GM12872 (cell line): ENCODE results near the gene RTKN2.

Experiments used
- CTCF ChIP-seq: IDR thresholded peaks from 3 replicates; pipeline ENCODE4 v1.5.1; 2011; ENCODE audit warnings: low read depth, mild to moderate bottlenecking, low read length, moderate library complexity; ENCODE audit not compliant: insufficient read depth

RTKN2 gene

GRCh38 chr10:62182171-62182570 lies 86.5 kb downstream of the RTKN2 start:
- TF ChIP-seq CTCF = no peak

- no peak for TF ChIP-seq CTCF
These were observed 88.0 kb downstream of the RTKN2 start for GRCh38 chr10:62180677-62181076.

- TF ChIP-seq CTCF = no peak
These were observed 90.1 kb downstream of the RTKN2 start for GRCh38 chr10:62178568-62178967.

- TF ChIP-seq CTCF = no peak
These were observed 91.5 kb downstream of the RTKN2 start for GRCh38 chr10:62177111-62177510.

GRCh38 chr10:62175251-62175650 lies 93.4 kb downstream of the RTKN2 start:
- TF ChIP-seq CTCF = no peak

GRCh38 chr10:62172465-62172864 lies 96.2 kb downstream of the RTKN2 start:
- TF ChIP-seq CTCF = no peak

GRCh38 chr10:62171791-62172190 lies 96.9 kb downstream of the RTKN2 start:
- no peak for TF ChIP-seq CTCF

GRCh38 chr10:62170732-62171131 lies 97.9 kb downstream of the RTKN2 start:
- no peak for TF ChIP-seq CTCF
